HT-29 (cell line): ENCODE results near the gene SLC51A. TPM values are rescaled to one million over a fixed set of nuclear protein-coding genes. Genes with fewer than 3 reads are reported as not detected.
"Not testable (repeated sequence)": the region's sequence is repeated elsewhere in the genome, so short reads cannot be mapped to it uniquely, and the experiment has no call there.

Experiments
- DNase-seq: peaks from one replicate; pipeline ENCODE4 v3.0.0-alpha.2; 2015; ENCODE audit warnings: low spot score
- total RNA-seq: library from RNA; depleted of rRNA; stranded (reverse); fragments of >200 nt; shearing (Covaris generic); gene quantifications from 2 replicates; pipeline ENCODE4 v1.2.3, GENCODE V29; 2014; rRNA removed

Gene SLC51A
- 0.26 TPM in 1 of 2 replicates, not detected in the other for total RNA-seq

- peak; percentile 12 for DNase-seq
Measured at GRCh38 chr3:196216089-196216564, at the start of gene SLC51A. Gene SLC51A (plus strand): TSS chr3:196216534. CDS start chr3:196216713, 179 bp downstream.

- no peak for DNase-seq
Measured at GRCh38 chr3:196166741-196167140, 49.6 kb upstream of the SLC51A start.

GRCh38 chr3:196168808-196169391 lies 47.4 kb upstream of the SLC51A start:
- no peak for DNase-seq

- no peak for DNase-seq
Measured at GRCh38 chr3:196169836-196170240, 46.5 kb upstream of the SLC51A start.

GRCh38 chr3:196170296-196170695 lies 46.0 kb upstream of the SLC51A start:
- DNase-seq: not testable (repeated sequence)

- no peak for DNase-seq
Measured at GRCh38 chr3:196174652-196175051, 41.7 kb upstream of the SLC51A start.

- no peak for DNase-seq
Measured at GRCh38 chr3:196175116-196175625, 41.2 kb upstream of the SLC51A start.

GRCh38 chr3:196175722-196176121 lies 40.6 kb upstream of the SLC51A start:
- no peak for DNase-seq

GRCh38 chr3:196177567-196177966 lies 38.8 kb upstream of the SLC51A start:
- no peak for DNase-seq

- no peak for DNase-seq
Measured at GRCh38 chr3:196177967-196178366, 38.4 kb upstream of the SLC51A start.

- no peak for DNase-seq
Measured at GRCh38 chr3:196178993-196179379, 37.3 kb upstream of the SLC51A start.

GRCh38 chr3:196179380-196180308 lies 36.7 kb upstream of the SLC51A start:
- no peak for DNase-seq

- no peak for DNase-seq
Measured at GRCh38 chr3:196180346-196180745, 36.0 kb upstream of the SLC51A start.

GRCh38 chr3:196181127-196181546 lies 35.2 kb upstream of the SLC51A start:
- no peak for DNase-seq

GRCh38 chr3:196184169-196184432 lies 32.2 kb upstream of the SLC51A start:
- DNase-seq: not testable (repeated sequence)

GRCh38 chr3:196184881-196185280 lies 31.5 kb upstream of the SLC51A start:
- no peak for DNase-seq

- no peak for DNase-seq
Measured at GRCh38 chr3:196186651-196187573, 29.4 kb upstream of the SLC51A start.

- no peak for DNase-seq
Measured at GRCh38 chr3:196189566-196190347, 26.6 kb upstream of the SLC51A start.

GRCh38 chr3:196192036-196192523 lies 24.3 kb upstream of the SLC51A start:
- DNase-seq: no peak

- DNase-seq: peak; percentile 36
Measured at GRCh38 chr3:196192524-196193051, 23.7 kb upstream of the SLC51A start.
